GM12873 (cell line): Measurements from ENCODE around the gene ZNF577.

ENCODE experiments used
- CTCF ChIP-seq: IDR thresholded peaks from 2 replicates; pipeline ENCODE4 v1.5.1; 2012; ENCODE audit warnings: low read depth, mild to moderate bottlenecking, moderate library complexity, low read length, control low read depth; ENCODE audit not compliant: insufficient read depth; ENCODE audit errors: missing control alignments

Gene ZNF577

GRCh38 chr19:51830274-51830673, 57.5 kb downstream of the ZNF577 start:
- peak; percentile 18 for TF ChIP-seq CTCF

GRCh38 chr19:51824281-51825005, 63.3 kb downstream of the ZNF577 start:
- TF ChIP-seq CTCF: no peak

GRCh38 chr19:51822946-51823345, 64.8 kb downstream of the ZNF577 start:
- no peak for TF ChIP-seq CTCF

- TF ChIP-seq CTCF: no peak
Measured at GRCh38 chr19:51822325-51822724, 65.4 kb downstream of the ZNF577 start.

- no peak for TF ChIP-seq CTCF
Measured at GRCh38 chr19:51821921-51822320, 65.8 kb downstream of the ZNF577 start.

GRCh38 chr19:51821456-51821855, 66.3 kb downstream of the ZNF577 start:
- no peak for TF ChIP-seq CTCF
